Activated T-cell treated with anti-CD3 and anti-CD28 coated beads for 48 hours (primary cell): Measurements from ENCODE around the gene GPC3.

Experiments
- DNase-seq: peaks from one replicate; pipeline ENCODE4 v3.0.0-alpha.2; 2020; ENCODE audit warnings: low read depth

Gene GPC3

GRCh38 chrX:133681897-133682296 is 303.5 kb downstream of the GPC3 start:
- DNase-seq, result no peak

GRCh38 chrX:133681421-133681820 is 304.0 kb downstream of the GPC3 start:
- DNase-seq, result no peak

DNA sequence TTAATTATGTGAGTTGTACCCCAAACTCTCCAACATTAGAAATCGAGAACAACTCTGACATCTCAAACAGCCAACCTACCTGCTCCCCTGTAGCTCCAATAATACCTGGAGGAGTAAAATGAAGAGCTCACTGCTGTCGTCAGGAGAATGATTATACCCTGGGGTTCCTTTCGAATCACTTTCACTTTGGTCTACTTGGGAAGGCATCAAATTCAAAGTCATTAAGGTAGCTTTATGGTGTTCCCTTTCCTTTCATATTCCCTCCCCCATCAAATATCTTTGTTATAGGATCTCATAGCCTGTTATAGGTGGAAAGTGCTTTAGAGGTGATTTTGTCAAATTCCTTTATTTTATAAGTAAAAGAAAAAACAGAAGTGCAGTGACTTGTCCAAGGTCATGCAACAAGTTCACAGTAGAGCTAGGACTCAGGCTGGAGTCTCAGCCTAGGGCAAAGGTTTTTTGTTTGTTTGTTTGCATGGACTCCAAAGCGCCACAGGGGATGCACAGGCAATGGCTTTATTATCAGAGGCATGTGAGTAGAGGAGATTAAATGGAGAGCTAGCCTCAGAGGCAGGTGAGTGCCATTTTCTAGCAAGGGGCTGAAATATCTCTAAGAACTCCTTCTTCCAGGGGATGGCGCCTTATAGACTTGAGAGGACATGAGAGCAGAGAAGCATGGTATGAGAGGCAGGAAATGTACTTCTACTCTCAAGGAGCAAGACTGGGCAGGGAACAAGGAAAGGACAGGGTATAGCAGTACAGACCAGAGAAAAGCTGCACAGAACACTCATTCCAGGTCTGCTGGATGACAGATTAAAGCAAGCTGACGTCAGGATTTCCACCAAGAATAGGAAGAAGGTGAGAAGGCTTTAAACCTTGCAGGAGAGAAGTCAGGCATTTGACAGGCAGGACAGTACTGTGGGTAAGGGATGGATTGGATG is 308.0 kb downstream of the GPC3 start:
- no peak for DNase-seq

DNA sequence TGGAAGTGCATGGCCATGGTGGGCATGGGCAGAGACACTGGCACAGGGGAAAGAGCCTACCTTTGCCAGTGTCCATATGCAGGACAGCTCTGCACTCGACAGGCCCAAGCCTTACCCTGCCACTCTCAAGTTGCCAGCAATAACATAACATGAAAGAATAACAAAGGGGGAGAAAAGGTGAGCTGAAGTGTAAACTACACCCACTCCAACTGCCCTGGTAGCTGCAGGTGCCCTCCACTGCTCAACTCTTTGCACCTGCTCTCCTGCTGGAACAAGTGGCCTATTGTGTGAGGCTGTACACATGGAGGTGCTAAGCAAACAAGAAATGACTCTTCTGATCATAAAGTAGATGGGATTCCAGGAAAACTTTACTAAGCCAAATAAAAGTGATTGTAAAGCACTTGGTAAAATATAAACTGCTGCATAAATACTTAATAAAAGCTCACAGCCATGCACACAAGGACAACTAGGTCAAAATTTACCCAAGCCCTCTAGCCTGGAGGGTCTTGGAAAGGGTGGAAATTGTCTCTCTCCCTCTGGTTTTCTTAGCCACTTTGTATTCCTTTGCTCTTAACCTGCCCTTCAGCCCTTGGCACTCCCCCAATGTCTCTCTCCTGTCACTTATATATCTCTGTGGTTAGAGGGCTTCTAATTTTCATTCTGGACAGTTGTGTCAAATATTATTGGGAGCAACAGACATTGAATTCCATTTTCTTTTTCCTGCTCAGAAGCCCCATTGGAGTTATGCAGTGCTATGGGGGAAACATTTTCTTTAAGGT is 308.9 kb downstream of the GPC3 start:
- no peak for DNase-seq

DNA sequence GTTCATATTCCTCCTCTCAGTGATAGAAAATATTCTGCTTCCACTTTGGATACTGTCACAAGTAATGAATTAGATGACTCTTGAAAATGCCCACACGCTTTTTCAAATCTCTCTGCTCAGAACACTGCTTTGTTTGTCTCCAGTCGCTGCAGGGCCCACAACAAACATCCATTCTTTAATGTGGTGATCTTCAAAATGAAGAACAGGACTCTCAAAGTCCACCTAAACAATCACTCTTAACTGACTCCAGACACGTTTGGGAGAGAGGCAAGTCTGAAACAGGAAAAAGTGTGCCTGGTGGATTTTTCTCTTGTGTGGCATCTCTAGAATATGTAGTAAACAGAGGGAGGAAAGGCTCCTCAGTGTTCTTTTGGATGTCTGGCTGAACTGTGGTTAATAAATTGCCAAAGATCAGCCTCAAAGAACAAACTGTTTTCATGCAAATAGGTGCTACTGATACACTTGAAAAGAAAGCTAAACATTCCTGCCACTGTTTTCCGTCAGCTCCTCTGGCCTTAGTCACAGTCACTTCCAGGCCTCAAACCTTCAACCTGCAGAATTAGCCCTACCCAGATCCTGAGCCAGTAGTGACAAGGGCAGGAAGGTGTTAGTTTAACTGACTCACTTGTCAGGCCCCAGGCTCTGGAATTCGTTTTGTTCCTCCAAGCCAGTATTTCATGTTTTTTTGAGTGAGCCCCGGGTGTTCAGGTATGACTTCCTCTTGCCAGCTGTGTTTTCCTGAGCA is 310.5 kb downstream of the GPC3 start:
- DNase-seq, result no peak

- DNase-seq, result no peak
These were observed 315.0 kb downstream of the GPC3 start for GRCh38 chrX:133670383-133670782.

GRCh38 chrX:133669214-133669613 is 316.2 kb downstream of the GPC3 start:
- no peak for DNase-seq

DNA sequence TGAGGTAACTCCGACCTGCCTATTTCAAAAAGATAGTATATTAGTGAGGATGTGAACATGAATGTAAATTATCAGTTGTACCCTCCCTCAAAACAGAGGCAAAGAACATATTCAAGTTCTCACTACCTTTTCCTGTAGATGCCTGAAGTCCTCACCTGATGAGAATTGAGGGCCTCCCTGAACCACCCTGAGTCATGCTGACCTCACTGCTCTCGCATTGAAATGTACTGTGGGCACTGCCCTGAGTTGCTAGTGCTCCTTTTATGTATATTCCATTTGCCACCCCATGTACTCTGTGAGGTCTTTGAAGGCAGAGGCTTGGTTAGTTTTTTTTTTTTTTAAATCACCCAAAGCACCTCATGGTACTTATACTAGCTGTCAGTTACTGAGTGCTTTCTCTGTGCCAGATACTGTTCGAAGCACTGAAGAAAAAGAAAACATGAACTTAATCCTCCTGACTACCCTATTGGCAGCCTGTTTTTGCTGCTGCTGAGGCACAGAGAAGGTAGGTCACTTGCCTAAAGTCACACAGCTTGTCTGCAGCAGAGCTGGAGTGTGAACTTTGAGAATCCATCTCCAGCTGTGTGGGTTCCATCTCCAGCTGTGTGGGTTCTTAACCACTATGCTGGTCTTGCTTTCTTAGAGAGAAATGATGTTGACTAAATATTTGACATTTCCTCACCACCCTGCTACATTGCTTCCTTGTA is 317.0 kb downstream of the GPC3 start:
- DNase-seq, result no peak

DNA sequence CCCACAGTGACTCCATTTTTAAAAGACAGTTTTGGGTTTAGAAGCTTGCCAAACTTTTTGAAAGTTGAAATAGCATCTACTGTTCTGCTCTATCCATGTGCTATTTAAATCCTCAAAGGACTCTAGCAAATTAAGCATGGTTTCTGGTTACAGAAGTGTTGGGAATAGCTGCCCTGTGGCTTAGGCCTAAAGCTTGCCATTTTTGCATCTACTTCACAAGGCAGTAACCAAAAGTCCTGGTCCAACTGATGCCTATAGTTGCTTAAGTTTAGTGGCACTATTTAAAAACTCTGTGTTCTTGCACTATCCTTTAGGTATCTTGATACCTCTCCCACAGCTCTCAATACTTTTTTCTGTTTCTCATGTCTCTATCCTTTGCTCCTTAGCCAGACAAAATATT is 319.1 kb downstream of the GPC3 start:
- DNase-seq, result no peak

GRCh38 chrX:133661962-133662839 is 323.2 kb downstream of the GPC3 start:
- no peak for DNase-seq

GRCh38 chrX:133660281-133660680 is 325.1 kb downstream of the GPC3 start:
- DNase-seq, result no peak

DNA sequence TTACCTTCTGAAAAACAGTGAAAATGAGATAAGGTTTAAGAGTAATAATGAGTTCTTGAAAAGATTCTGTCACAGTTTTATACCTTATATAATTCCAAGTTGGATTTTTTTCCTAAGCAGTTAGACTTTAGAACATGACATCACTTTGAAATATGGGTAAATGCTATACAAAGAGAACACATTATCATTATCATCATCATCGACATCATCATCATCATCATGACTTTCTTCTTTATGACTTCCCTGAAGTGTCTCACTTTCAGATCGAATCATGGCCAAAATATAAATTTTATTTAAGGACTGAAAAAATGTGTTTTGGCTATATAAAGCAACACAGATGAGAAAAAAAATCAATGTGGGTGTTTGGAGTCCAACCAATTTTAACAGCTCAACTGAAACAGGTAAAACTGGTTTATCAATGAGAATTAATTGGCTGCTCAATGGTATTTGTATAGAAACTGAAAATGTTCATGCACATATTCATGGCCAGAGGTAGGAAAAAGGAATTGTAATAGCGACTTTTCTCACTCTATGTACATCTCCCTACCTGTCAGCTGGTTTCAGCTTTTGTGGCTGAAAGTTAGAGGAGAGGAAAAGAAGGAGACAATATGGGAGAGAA is 327.0 kb downstream of the GPC3 start:
- DNase-seq, result no peak

GRCh38 chrX:133655275-133656265 is 329.8 kb downstream of the GPC3 start:
- DNase-seq, result no peak

GRCh38 chrX:133654811-133655210 is 330.6 kb downstream of the GPC3 start:
- no peak for DNase-seq

DNA sequence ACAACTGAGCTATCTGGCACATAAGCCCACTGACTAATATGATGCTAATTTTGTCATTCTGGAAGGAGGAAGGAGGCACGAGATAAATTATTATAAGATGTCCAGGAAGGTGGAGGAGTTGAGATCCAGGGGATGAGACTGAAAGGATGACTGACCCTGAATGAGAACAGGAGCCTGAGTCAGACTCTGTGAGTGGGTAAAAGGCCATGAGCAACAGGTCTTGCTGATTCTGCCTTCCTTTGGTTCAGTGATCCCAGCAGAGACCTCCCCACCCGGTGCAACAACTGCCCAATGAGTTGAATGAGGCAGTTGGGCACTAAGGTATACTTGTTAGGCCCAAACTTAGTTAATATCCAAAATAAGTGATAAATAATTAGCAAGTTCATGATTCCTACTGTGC is 332.0 kb downstream of the GPC3 start:
- no peak for DNase-seq

DNA sequence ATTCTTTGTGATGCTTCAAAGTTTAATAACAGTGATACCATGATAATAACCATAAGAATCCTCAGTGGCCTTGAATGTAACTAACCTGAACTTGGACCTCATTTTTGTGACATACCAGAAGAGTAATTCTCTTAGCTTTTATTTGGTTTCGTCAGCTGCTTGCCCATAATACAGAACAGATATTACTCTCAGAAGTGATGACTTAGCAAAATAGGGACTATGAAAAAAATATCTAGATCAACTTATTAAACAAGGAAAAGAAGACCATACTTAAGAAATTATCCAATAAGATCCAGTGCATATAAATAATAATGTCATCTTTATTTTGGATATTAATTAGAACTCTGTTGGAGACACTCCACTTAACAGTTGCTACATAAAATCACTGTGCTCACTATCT is 333.2 kb downstream of the GPC3 start:
- no peak for DNase-seq

DNA sequence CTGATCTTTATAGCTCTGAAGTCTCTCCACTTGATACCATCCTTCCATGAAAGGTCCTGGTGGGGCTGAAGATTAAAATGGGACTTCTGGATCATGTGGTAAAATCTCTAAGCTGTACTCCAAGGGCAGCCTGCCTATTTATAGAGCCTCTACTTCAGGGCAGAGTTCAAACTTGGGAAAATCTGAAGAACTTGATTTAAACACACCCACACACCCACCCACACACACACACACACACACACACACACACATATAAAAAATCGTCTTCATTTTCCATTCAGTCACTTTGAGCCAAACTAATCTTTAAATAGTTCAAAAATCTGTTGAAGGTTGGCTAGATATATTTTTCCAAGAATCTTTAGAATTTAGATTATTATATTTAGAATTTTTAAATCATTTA is 335.2 kb downstream of the GPC3 start:
- no peak for DNase-seq

GRCh38 chrX:133649651-133650050 is 335.7 kb downstream of the GPC3 start:
- DNase-seq, result no peak

DNA sequence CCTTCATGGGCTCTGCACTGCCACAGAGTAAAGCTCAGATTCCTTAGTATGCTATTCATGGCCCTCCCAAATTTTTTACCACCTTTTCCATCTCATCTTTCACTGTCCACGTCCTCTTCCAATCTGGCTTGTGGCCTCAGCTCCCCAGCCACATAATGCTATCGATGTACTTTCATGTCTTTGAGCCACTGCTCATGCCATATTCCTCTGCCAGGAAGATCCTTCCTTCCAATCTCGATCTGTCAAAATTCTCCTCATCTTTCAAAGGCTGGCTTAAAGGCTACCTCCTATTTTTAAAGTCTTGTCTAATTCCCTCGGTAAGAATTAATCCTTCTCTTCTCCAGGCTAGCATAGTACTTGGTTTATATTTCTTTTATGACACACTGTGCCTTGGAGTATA is 336.8 kb downstream of the GPC3 start:
- no peak for DNase-seq
